ENCODE data around the gene AUTS2. TPM values are rescaled to one million over a fixed set of nuclear protein-coding genes. Genes with fewer than 3 reads are reported as not detected.

AUTS2 gene
- total and polyA plus RNA-seq, 4 donors = 4.9 to 24.4 (median 7.0) TPM

DNA sequence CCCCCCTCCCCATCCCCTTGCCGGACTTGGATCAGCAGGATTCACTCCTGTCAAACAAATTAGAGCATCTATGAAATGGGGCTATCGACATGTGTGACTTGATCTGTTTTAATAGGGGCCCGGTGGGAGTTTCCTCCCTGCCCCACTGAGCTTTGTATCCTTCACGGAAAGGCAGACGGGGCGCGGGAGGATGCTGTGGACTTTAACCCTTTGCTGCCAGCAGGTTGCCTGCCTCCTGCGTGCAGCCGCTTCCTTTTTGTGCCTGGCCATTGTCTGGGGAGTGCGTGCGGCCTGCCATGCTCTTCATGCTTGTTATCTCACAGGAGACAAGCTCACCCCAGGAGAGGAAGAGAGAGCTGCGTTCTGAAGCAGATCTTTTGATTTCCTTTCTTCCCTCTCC is 1020.9 kb downstream of the AUTS2 start:
- no peak overlapping the region for H3K4me3 ChIP-seq (ENCODE audit: low read depth in 1 of 3, low read length in 3 of 3)
- H3K9me3 ChIP-seq (ENCODE audit: control insufficient read depth in 4 of 4, low read length in 3 of 4) = no peaks in the 10 kb centered on the region
- H3K4me1 ChIP-seq (ENCODE audit: control insufficient read depth in 4 of 4, insufficient read depth in 4 of 4, low read length in 3 of 4) = peaks cover 3 to 45% (median 25%) of the 10 kb centered on the region in 4 donors
- no peak for DNase-seq (ENCODE audit: low spot score)
- no peak overlapping the region for H3K27ac ChIP-seq (ENCODE audit: low read depth in 1 of 2, low read length in 2 of 2)
- H3K36me3 ChIP-seq (ENCODE audit: control insufficient read depth in 4 of 4, insufficient read depth in 3 of 4, low read depth in 1 of 4, low read length in 3 of 4) = peaks cover 0 to 9% (median 0%) of the 10 kb centered on the region in 4 donors
- H3K9ac ChIP-seq (ENCODE audit: low read depth in 1 of 2, low read length in 2 of 2) = no peak overlapping the region
- 63% methylated on average over 12 of the region's 12 CpGs for WGBS
- no peaks in the 10 kb centered on the region for H3K27me3 ChIP-seq (ENCODE audit: control insufficient read depth in 4 of 4, insufficient read depth in 4 of 4, low read length in 3 of 4)
- TF ChIP-seq TAF1 (conservative IDR thresholded peaks at IDR 0.05) (no peak), GABPA (IDR thresholded peaks at IDR 0.05 in 1 of 2, conservative IDR thresholded peaks at IDR 0.05 in 1 of 2) (no peak), RAD21 (IDR thresholded peaks at IDR 0.05) (no peak), HNF4G (IDR thresholded peaks at IDR 0.05) (no peak), SP1 (IDR thresholded peaks at IDR 0.05) (no peak), RXRA (IDR thresholded peaks at IDR 0.05) (no peak), NR2F2 (IDR thresholded peaks at IDR 0.05) (no peak)
- TF ChIP-seq, protein P1, sequence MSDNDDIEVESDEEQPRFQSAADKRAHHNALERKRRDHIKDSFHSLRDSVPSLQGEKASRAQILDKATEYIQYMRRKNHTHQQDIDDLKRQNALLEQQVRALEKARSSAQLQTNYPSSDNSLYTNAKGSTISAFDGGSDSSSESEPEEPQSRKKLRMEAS (IDR thresholded peaks at IDR 0.05) = no peak
- TF ChIP-seq, protein P2, sequence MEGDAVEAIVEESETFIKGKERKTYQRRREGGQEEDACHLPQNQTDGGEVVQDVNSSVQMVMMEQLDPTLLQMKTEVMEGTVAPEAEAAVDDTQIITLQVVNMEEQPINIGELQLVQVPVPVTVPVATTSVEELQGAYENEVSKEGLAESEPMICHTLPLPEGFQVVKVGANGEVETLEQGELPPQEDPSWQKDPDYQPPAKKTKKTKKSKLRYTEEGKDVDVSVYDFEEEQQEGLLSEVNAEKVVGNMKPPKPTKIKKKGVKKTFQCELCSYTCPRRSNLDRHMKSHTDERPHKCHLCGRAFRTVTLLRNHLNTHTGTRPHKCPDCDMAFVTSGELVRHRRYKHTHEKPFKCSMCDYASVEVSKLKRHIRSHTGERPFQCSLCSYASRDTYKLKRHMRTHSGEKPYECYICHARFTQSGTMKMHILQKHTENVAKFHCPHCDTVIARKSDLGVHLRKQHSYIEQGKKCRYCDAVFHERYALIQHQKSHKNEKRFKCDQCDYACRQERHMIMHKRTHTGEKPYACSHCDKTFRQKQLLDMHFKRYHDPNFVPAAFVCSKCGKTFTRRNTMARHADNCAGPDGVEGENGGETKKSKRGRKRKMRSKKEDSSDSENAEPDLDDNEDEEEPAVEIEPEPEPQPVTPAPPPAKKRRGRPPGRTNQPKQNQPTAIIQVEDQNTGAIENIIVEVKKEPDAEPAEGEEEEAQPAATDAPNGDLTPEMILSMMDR (IDR thresholded peaks at IDR 0.05; ENCODE audit: low read depth, low read length, missing input control) = no peak
- TF ChIP-seq, protein P3, sequence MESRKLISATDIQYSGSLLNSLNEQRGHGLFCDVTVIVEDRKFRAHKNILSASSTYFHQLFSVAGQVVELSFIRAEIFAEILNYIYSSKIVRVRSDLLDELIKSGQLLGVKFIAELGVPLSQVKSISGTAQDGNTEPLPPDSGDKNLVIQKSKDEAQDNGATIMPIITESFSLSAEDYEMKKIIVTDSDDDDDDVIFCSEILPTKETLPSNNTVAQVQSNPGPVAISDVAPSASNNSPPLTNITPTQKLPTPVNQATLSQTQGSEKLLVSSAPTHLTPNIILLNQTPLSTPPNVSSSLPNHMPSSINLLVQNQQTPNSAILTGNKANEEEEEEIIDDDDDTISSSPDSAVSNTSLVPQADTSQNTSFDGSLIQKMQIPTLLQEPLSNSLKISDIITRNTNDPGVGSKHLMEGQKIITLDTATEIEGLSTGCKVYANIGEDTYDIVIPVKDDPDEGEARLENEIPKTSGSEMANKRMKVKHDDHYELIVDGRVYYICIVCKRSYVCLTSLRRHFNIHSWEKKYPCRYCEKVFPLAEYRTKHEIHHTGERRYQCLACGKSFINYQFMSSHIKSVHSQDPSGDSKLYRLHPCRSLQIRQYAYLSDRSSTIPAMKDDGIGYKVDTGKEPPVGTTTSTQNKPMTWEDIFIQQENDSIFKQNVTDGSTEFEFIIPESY (IDR thresholded peaks at IDR 0.05) = no peak

DNA sequence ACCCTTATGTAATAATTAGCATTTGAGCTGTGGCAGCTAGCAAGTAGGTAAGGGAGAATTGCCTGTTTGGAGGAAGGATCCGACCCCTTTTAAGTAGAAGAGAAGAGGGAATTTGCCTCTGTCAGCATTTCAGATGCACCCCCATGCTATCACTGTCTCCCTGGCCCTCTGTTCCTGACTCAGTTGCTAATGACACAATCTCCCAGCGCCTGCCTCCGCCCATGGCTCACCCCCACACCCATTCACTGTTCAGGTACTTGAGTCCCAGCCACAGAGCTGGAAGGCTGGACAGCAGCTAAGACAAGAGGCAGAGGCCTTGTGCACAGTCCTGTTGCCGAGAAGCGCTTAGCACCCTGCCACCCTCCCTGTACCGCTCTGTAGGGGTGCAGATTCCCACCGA is 1021.4 kb downstream of the AUTS2 start:
- H3K4me3 ChIP-seq (ENCODE audit: low read depth in 1 of 3, low read length in 3 of 3) = no peak overlapping the region
- H3K9me3 ChIP-seq (ENCODE audit: control insufficient read depth in 4 of 4, low read length in 3 of 4) = no peaks in the 10 kb centered on the region
- H3K36me3 ChIP-seq (ENCODE audit: control insufficient read depth in 4 of 4, insufficient read depth in 3 of 4, low read depth in 1 of 4, low read length in 3 of 4) = peaks cover 0 to 9% (median 0%) of the 10 kb centered on the region in 4 donors
- no peaks in the 10 kb centered on the region for H3K27me3 ChIP-seq (ENCODE audit: control insufficient read depth in 4 of 4, insufficient read depth in 4 of 4, low read length in 3 of 4)
- H3K27ac ChIP-seq (ENCODE audit: low read depth in 1 of 2, low read length in 2 of 2) = no peak overlapping the region
- H3K9ac ChIP-seq (ENCODE audit: low read depth in 1 of 2, low read length in 2 of 2) = no peak overlapping the region
- WGBS = 97% methylated on average over 7 of the region's 7 CpGs
- no peak for DNase-seq (ENCODE audit: low spot score)
- TF ChIP-seq TAF1 (conservative IDR thresholded peaks at IDR 0.05) (no peak), GABPA (IDR thresholded peaks at IDR 0.05 in 1 of 2, conservative IDR thresholded peaks at IDR 0.05 in 1 of 2) (no peak), HNF4A (conservative IDR thresholded peaks at IDR 0.05) (no peak), RAD21 (IDR thresholded peaks at IDR 0.05) (no peak), EGR1 (IDR thresholded peaks at IDR 0.05; ENCODE audit: low read depth in 2 of 2) (no peak), JUND (IDR thresholded peaks at IDR 0.05) (no peak), FOXA2 (IDR thresholded peaks at IDR 0.05) (no peak), HNF4G (IDR thresholded peaks at IDR 0.05) (no peak), RXRA (IDR thresholded peaks at IDR 0.05) (no peak), SP1 (IDR thresholded peaks at IDR 0.05) (no peak), NR2F2 (IDR thresholded peaks at IDR 0.05) (no peak), YY1 (IDR thresholded peaks at IDR 0.05) (no peak)
- TF ChIP-seq, protein P4, sequence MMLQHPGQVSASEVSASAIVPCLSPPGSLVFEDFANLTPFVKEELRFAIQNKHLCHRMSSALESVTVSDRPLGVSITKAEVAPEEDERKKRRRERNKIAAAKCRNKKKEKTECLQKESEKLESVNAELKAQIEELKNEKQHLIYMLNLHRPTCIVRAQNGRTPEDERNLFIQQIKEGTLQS (IDR thresholded peaks at IDR 0.05) = no peak
- TF ChIP-seq, protein P1 (IDR thresholded peaks at IDR 0.05) = no peak
- TF ChIP-seq, protein P3 (IDR thresholded peaks at IDR 0.05) = no peak
- TF ChIP-seq, protein P5, sequence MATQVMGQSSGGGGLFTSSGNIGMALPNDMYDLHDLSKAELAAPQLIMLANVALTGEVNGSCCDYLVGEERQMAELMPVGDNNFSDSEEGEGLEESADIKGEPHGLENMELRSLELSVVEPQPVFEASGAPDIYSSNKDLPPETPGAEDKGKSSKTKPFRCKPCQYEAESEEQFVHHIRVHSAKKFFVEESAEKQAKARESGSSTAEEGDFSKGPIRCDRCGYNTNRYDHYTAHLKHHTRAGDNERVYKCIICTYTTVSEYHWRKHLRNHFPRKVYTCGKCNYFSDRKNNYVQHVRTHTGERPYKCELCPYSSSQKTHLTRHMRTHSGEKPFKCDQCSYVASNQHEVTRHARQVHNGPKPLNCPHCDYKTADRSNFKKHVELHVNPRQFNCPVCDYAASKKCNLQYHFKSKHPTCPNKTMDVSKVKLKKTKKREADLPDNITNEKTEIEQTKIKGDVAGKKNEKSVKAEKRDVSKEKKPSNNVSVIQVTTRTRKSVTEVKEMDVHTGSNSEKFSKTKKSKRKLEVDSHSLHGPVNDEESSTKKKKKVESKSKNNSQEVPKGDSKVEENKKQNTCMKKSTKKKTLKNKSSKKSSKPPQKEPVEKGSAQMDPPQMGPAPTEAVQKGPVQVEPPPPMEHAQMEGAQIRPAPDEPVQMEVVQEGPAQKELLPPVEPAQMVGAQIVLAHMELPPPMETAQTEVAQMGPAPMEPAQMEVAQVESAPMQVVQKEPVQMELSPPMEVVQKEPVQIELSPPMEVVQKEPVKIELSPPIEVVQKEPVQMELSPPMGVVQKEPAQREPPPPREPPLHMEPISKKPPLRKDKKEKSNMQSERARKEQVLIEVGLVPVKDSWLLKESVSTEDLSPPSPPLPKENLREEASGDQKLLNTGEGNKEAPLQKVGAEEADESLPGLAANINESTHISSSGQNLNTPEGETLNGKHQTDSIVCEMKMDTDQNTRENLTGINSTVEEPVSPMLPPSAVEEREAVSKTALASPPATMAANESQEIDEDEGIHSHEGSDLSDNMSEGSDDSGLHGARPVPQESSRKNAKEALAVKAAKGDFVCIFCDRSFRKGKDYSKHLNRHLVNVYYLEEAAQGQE (IDR thresholded peaks at IDR 0.05) = no peak
- TF ChIP-seq, protein P2 (IDR thresholded peaks at IDR 0.05; ENCODE audit: low read depth, low read length, missing input control) = no peak
- H3K4me1 ChIP-seq (ENCODE audit: control insufficient read depth in 4 of 4, insufficient read depth in 4 of 4, low read length in 3 of 4) = peaks cover 3 to 40% (median 20%) of the 10 kb centered on the region in 4 donors
